ENCODE data around the gene CD300E.
"Not testable (repeated sequence)": the region's sequence is repeated elsewhere in the genome, so short reads cannot be mapped to it uniquely, and the experiment has no call there.

Gene CD300E

GRCh38 chr17:74597069-74597790 is 26.3 kb downstream of the CD300E start:
- DNase-seq = no peak

- no peak for DNase-seq
Observed at GRCh38 chr17:74595037-74595750, 28.3 kb downstream of the CD300E start.

- DNase-seq = peak; percentile 37
Observed at GRCh38 chr17:74592087-74592990, 31.2 kb downstream of the CD300E start, which contains the start of gene CD300LD. Gene CD300LD (minus strand): TSS chr17:74592283. CDS start chr17:74592202, 81 bp downstream.

GRCh38 chr17:74591503-74591902 is 32.0 kb downstream of the CD300E start:
- no peak for DNase-seq

- no peak for DNase-seq
Observed at GRCh38 chr17:74585711-74586110, 37.8 kb downstream of the CD300E start.

GRCh38 chr17:74584292-74585060 is 39.1 kb downstream of the CD300E start:
- DNase-seq = no peak

- no peak for DNase-seq
Observed at GRCh38 chr17:74582633-74583032, 40.9 kb downstream of the CD300E start.

- no peak for DNase-seq
Observed at GRCh38 chr17:74579900-74580299, 43.6 kb downstream of the CD300E start.

- DNase-seq = no peak
Observed at GRCh38 chr17:74578979-74579378, 44.6 kb downstream of the CD300E start.

- DNase-seq = no peak
Observed at GRCh38 chr17:74574489-74575142, 48.9 kb downstream of the CD300E start.

GRCh38 chr17:74573635-74574034 is 49.9 kb downstream of the CD300E start:
- DNase-seq = not testable (repeated sequence)

- DNase-seq = no peak
Observed at GRCh38 chr17:74573169-74573568, 50.4 kb downstream of the CD300E start.

- DNase-seq = no peak
Observed at GRCh38 chr17:74571621-74572270, 51.8 kb downstream of the CD300E start.

- peak; percentile 15 for DNase-seq
Observed at GRCh38 chr17:74569020-74570003, 54.2 kb downstream of the CD300E start.

- no peak for DNase-seq
Observed at GRCh38 chr17:74568106-74568873, 55.2 kb downstream of the CD300E start.

- DNase-seq = no peak
Observed at GRCh38 chr17:74567397-74567796, 56.1 kb downstream of the CD300E start, which contains the start of gene CD300H. Gene CD300H (minus strand): TSS chr17:74567509.

- DNase-seq = no peak
Observed at GRCh38 chr17:74566132-74566753, 57.3 kb downstream of the CD300E start.

- DNase-seq = no peak
Observed at GRCh38 chr17:74565126-74565525, 58.4 kb downstream of the CD300E start.

GRCh38 chr17:74563358-74563757 is 60.2 kb downstream of the CD300E start:
- DNase-seq = no peak
